ENCODE results near the gene NADSYN1.

NADSYN1 gene

GRCh38 chr11:71453037-71453917, at the start of gene NADSYN1:
Gene NADSYN1 (plus strand): TSS chr11:71453203. CDS start chr11:71453297, 94 bp downstream.
- CTCF ChIA-PET, result interaction anchor here (0.6 to 0.7 kb wide), 3 partner anchors 45 to 638 kb away, joined by 3 read pairs; no protein-coding TSS in a partner anchor
- Histone ChIP-seq H3K27ac (ENCODE audit: extremely low read depth, low read depth, low read length) (no peak within 1 kb of the TSS), H3K4me1 (ENCODE audit: control insufficient read depth, insufficient read depth, low read length) (0 out of 2 replicates have a peak, but pooled peaks cover 3% of the 10 kb centered on the region)

More at GRCh38 chr11:71453037-71453917, at the start of gene NADSYN1:
- Histone ChIP-seq H3K4me3 (ENCODE audit: low read depth, low read length) (peak within 1 kb of the TSS; percentile 97), H3K9me3 (ENCODE audit: control insufficient read depth, insufficient read depth, low read depth, low read length) (no peaks in the 10 kb centered on the region), H3K36me3 (ENCODE audit: control insufficient read depth in 2 of 2, insufficient read depth in 1 of 2, low read length in 2 of 2) (peaks cover 0 to 37% of the 10 kb centered on the region in 2 experiments; a peak in 2 of 3 replicates)
- TF ChIP-seq ZNF26 (tag by site-specific recombination; IDR thresholded peaks at IDR 0.05), result no peak
- 0 out of 2 replicates have a peak, but pooled peaks have one; percentile 20 for TF ChIP-seq KLF16 (tag by site-specific recombination; IDR thresholded peaks at IDR 0.05)
- peak; percentile 38 for TF ChIP-seq ZBTB26 (tag by site-specific recombination; optimal IDR thresholded peaks at IDR 0.05)
- TF ChIP-seq CTCF (tag by site-specific recombination; IDR thresholded peaks at IDR 0.05), result peak; percentile 13; the same call in 1 of the 2 replicates
- peak; percentile 84 for TF ChIP-seq SP3 (tag by site-specific recombination; IDR thresholded peaks at IDR 0.05)
- TF ChIP-seq SP7 (tag by site-specific recombination; IDR thresholded peaks at IDR 0.05), result 0 out of 2 replicates have a peak, but pooled peaks have one; percentile 12
- TF ChIP-seq KLF1 (tag by site-specific recombination; IDR thresholded peaks at IDR 0.05), result 0 out of 2 replicates have a peak, but pooled peaks have one; percentile 10
- no peak for TF ChIP-seq ZNF112 (tag by site-specific recombination; IDR thresholded peaks at IDR 0.05)
- TF ChIP-seq BCL11A (tag by site-specific recombination; IDR thresholded peaks at IDR 0.05; ENCODE audit: low read depth), result peak; percentile 78; the same call in 1 of the 2 replicates
- no peak for TF ChIP-seq ZNF555 (tag by site-specific recombination; conservative IDR thresholded peaks at IDR 0.05)
- no peak for TF ChIP-seq ZBTB6 (tag by site-specific recombination; IDR thresholded peaks at IDR 0.05)
- peak; percentile 87 for TF ChIP-seq SP2 (tag by site-specific recombination; IDR thresholded peaks at IDR 0.05)
- peak; percentile 40; the same call in 1 of the 2 replicates for TF ChIP-seq ZBTB20 (tag by site-specific recombination; IDR thresholded peaks at IDR 0.05)
- TF ChIP-seq ZNF571 (tag by site-specific recombination; IDR thresholded peaks at IDR 0.05), result no peak
- no peak for TF ChIP-seq ZNF155 (tag by site-specific recombination; IDR thresholded peaks at IDR 0.05)
- peak; percentile 79 for TF ChIP-seq ZNF335 (tag by site-specific recombination; conservative IDR thresholded peaks at IDR 0.05)
- TF ChIP-seq ZNF488 (tag by site-specific recombination; IDR thresholded peaks at IDR 0.05), result no peak
- TF ChIP-seq ZNF560 (tag by site-specific recombination; IDR thresholded peaks at IDR 0.05; ENCODE audit: borderline replicate concordance), result no peak
- TF ChIP-seq KLF10 (tag by site-specific recombination; IDR thresholded peaks at IDR 0.05), result peak; percentile 77; the same call in 1 of the 2 replicates
- TF ChIP-seq ZNF664 (tag by site-specific recombination; IDR thresholded peaks at IDR 0.05), result no peak
- TF ChIP-seq ZNF16 (tag by site-specific recombination; IDR thresholded peaks at IDR 0.05; ENCODE audit: low read depth), result no peak
- peak; percentile 88 for TF ChIP-seq ZBTB11 (tag by site-specific recombination; conservative IDR thresholded peaks at IDR 0.05; ENCODE audit: low read depth)
- no peak for TF ChIP-seq YY2 (tag by site-specific recombination; IDR thresholded peaks at IDR 0.05)
- TF ChIP-seq BCL11B (tag by site-specific recombination; IDR thresholded peaks at IDR 0.05; ENCODE audit: low read depth), result peak; percentile 74; the same call in 1 of the 2 replicates
- TF ChIP-seq KLF9 (tag by site-specific recombination; IDR thresholded peaks at IDR 0.05; ENCODE audit: low read depth), result peak; percentile 96
- peak; percentile 3; the same call in 1 of the 2 replicates for TF ChIP-seq EGR2 (tag by site-specific recombination; IDR thresholded peaks at IDR 0.05; ENCODE audit: low read depth)
- TF ChIP-seq ZNF501 (tag by site-specific recombination; IDR thresholded peaks at IDR 0.05), result 0 out of 2 replicates have a peak, but pooled peaks have one; percentile 24
- POLR2A ChIA-PET, result interaction anchor here (0.5 to 1.4 kb wide), 16 partner anchors 9 to 1249 kb away, joined by 3 to 6 read pairs (median 4); no protein-coding TSS in a partner anchor
